Amygdala (tissue), 56 donors: ENCODE data around the gene NBEA.
A peak's percentile ranks its signal among the peaks of the same experiment; 100 is the strongest.

ENCODE experiments used
- DNase-seq, 56 donors: peaks; one replicate each; lab custom pipeline; 2025; lab: John Stamatoyannopoulos, UW

NBEA gene

GRCh38 chr13:35157143-35157755, 215.2 kb downstream of the NBEA start:
- DNase-seq = peak in 9 of 56 donors; percentile 1 to 57 (median 10)

GRCh38 chr13:35159041-35159440, 217.0 kb downstream of the NBEA start:
- no peak for DNase-seq

GRCh38 chr13:35160896-35161295, 218.8 kb downstream of the NBEA start:
- DNase-seq = no peak

- DNase-seq = no peak
Observed at GRCh38 chr13:35162420-35162819, 220.3 kb downstream of the NBEA start.

- DNase-seq = no peak
Observed at GRCh38 chr13:35163674-35164073, 221.6 kb downstream of the NBEA start.

- DNase-seq = peak in 1 of 56 donors; percentile 10
Observed at GRCh38 chr13:35164324-35164932, 222.4 kb downstream of the NBEA start.

GRCh38 chr13:35165205-35165604, 223.1 kb downstream of the NBEA start:
- DNase-seq = no peak

GRCh38 chr13:35179494-35179893, 237.4 kb downstream of the NBEA start:
- DNase-seq = no peak

GRCh38 chr13:35179920-35180663, 238.0 kb downstream of the NBEA start:
- DNase-seq = no peak

GRCh38 chr13:35190241-35190640, 248.2 kb downstream of the NBEA start:
- DNase-seq = no peak

GRCh38 chr13:35191883-35192282, 249.8 kb downstream of the NBEA start:
- no peak for DNase-seq

GRCh38 chr13:35198613-35199200, 256.6 kb downstream of the NBEA start:
- DNase-seq = no peak

GRCh38 chr13:35208587-35208986, 266.5 kb downstream of the NBEA start:
- DNase-seq = no peak

- no peak for DNase-seq
Observed at GRCh38 chr13:35210261-35210660, 268.2 kb downstream of the NBEA start.

GRCh38 chr13:35211949-35212348, 269.9 kb downstream of the NBEA start:
- no peak for DNase-seq

GRCh38 chr13:35213911-35214310, 271.8 kb downstream of the NBEA start:
- no peak for DNase-seq

- DNase-seq = no peak
Observed at GRCh38 chr13:35216131-35216530, 274.1 kb downstream of the NBEA start.

GRCh38 chr13:35219021-35219420, 277.0 kb downstream of the NBEA start:
- DNase-seq = no peak

GRCh38 chr13:35225159-35225558, 283.1 kb downstream of the NBEA start:
- no peak for DNase-seq

- DNase-seq = no peak
Observed at GRCh38 chr13:35225582-35225981, 283.5 kb downstream of the NBEA start.

- no peak for DNase-seq
Observed at GRCh38 chr13:35228536-35228935, 286.5 kb downstream of the NBEA start.

GRCh38 chr13:35231426-35231825, 289.4 kb downstream of the NBEA start:
- DNase-seq = no peak
